ENCODE results near the gene VWC2. TPM values are rescaled to one million over a fixed set of nuclear protein-coding genes. Genes with fewer than 3 reads are reported as not detected.

The VWC2 gene
- total RNA-seq, 1 donor from 2014 or later: 8.0 TPM

DNA sequence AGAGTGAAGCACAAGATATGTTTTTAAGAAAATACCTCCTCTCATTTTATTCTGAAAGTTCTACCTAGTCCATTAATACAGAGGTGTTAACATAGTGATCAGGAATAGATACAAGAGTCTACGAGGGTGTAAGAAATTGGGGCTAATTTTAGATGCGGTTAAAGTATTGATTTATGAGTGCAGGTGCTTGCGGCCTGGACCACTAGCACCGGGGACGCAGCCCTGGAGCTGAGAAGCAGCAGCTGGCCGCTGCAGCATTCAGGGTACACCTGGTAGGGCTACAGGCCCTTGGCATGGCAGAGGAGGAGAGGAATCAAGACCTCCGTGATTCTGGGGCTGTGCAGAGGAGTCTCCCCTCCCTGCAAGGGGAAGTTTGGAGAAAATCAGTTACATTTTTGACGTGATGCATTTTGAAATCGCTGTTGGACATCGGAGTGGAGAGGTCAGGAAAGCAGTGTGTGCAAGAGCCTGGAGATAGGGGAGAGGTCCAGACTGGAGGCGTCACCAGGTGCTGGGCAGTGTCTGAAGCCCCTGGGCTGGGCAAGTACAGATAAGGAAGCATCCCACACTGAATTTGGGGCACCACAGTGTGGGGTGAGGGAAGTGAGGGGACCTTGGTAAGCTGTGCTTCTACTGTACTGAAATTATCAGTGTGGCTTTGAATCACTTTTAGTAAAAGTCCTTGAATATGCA, 112.3 kb downstream of the VWC2 start:
- intact Hi-C loops (cut with DNase I): no loop called here
- no peak for ATAC-seq
- DNase-seq (ENCODE audit: missing footprints): no peak

DNA sequence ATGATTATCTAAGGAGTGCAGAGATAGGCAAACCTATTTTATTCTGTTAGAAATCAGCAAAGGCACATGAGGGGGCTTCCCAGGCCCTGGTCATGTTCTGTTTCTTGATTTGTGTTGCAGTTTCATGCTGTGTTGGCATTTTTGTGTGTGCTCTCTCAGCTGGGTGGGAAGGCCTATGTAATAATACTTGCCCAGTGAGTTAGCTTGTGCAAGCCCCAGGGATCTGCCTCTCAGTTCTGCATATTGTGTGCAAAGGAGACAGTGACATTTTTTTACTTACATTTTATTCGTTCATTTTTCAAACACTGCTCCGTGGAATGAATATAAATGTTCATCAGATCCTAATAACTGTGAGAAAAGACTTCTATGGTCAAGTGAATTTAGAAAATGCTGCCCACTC, 119.0 kb downstream of the VWC2 start:
- ATAC-seq (no peak), DNase-seq (ENCODE audit: missing footprints) (no peak)
- intact Hi-C loops (cut with DNase I): no loop called here

DNA sequence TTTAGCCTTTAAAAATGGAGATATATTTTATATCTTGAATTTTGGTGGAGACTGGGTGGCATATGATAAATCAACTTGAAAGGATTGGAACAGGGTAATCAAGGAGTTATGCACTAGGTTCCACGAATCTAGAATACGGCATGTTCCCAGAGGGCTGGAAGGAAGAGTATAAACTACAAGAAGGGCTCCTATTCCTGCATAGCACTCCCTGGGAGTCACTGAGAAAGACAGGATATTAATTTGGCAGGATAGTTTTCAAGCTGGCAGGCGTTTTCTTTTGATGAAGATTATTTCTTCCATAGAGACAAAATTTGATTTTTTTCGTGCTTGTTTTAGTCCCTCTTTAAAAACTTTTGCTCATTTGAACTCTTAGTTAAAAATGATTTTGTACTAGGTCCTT, 119.7 kb downstream of the VWC2 start:
- intact Hi-C loops (cut with DNase I): no loop called here
- ATAC-seq (no peak), DNase-seq (ENCODE audit: missing footprints) (no peak)

DNA sequence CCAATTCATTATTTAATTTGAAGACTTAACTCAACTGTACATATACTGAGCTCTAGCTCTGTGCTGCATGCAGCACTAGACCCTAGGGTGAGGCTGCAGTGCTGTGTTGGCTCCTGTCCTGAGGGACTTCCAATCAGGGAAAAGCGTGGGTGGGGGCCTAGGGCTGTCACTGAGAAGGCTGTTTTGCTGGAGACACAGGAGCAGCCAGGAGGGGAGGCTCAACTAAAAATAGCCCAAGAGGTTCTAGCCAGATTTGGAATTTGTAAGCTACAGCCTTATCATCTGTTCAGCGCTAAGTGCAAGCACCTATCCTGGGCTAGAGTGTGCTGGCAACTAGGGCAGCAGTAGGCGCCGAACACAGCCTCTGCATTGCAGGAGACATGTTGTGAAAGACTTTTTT, 121.1 kb downstream of the VWC2 start:
- peak; percentile 70 for DNase-seq (ENCODE audit: missing footprints)
- intact Hi-C loops (cut with DNase I): no loop called here
- peak; percentile 95 for ATAC-seq

DNA sequence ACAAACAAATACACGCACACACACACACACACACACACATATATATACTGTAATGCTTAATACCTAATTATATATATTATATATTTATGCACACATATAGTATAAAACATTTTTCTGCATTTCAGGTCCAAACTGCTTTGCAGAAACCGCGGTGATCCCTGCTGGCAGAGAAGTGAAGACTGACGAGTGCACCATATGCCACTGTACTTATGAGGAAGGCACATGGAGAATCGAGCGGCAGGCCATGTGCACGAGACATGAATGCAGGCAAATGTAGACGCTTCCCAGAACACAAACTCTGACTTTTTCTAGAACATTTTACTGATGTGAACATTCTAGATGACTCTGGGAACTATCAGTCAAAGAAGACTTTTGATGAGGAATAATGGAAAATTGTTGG, 138.5 kb downstream of the VWC2 start:
- DNase-seq (ENCODE audit: missing footprints) (no peak), ATAC-seq (no peak)
- intact Hi-C loops (cut with DNase I): no loop called here

DNA sequence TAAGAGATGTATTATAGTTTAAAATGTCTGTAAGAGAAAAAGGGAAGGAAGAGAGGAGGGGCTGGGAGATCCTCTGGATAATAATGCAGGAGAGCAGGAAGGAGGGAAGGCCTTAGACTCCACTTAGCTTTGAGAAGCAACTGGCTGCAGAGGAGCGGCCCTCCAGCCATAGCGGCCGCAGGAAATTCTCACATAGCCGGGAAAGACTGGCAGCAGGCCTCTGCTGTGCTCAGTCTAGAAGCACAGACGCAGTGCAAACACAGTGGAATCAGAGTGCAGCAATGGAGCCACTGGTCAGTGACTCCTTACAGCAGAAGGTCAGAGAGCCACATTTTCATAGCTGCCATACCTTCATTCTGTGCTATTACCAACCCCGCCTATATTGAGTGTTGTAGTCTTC, 153.3 kb downstream of the VWC2 start:
- ATAC-seq (no peak), DNase-seq (ENCODE audit: missing footprints) (no peak)
- intact Hi-C loops (cut with DNase I): no loop called here

DNA sequence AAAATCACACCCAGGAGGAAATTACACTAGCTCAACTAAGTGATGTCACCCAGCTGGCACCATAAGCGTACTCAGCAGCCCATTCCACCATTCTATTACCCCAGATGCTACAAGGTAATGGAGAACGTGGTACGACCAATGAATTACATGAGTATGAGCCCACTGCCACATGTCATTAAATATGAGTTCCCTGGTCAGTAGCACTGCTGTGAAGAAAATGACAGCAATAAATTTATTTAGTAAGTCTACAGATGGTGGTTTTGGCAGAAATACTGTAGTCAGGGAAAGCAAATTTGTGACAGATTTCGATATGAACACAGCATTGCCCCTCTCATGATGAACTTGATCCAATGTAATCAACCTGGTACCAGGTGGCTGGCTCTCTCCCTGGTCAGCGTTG, 154.2 kb downstream of the VWC2 start:
- ATAC-seq (no peak), DNase-seq (ENCODE audit: missing footprints) (no peak)
- intact Hi-C loops (cut with DNase I): no loop called here

DNA sequence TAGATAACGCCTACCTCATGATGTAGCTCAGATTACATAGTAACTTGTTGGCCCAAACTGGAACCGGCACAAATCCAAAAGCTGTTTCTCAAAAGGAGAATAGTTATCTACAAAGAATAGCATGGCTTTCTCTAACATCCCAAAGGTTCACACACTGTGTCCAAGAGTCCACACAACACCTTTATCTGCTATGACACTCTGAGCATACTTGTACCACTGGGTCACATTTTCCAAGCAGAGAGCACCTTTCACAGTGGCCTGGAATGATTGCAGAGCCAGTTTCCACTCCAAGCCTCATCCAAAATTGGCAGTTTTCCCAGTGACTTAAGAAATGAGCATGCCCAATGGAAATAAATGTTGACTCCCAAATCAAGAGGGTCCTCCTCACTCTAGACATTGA, 155.3 kb downstream of the VWC2 start:
- intact Hi-C loops (cut with DNase I): no loop called here
- ATAC-seq (no peak), DNase-seq (ENCODE audit: missing footprints) (no peak)

DNA sequence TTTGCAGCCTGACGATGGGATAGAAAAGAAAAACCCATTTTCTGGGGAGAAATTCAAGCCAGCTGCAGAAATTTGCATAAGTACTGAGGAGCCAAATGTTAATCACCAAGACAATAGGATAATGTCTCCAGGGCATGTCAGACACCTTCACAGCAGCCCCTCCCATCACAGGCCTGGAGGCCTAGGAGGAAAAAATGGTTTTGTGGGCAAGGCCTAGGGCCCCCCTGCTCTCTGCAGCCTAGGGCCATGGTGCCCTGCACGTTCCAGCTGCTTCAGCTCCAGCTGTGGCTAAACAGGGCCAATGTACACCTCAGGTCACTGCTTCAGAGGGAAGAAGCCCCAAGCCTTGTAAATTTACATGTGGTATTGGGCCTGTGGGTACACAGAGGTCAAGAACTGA, 158.2 kb downstream of the VWC2 start:
- intact Hi-C loops (cut with DNase I): no loop called here
- no peak for DNase-seq (ENCODE audit: missing footprints)
- ATAC-seq: no peak

DNA sequence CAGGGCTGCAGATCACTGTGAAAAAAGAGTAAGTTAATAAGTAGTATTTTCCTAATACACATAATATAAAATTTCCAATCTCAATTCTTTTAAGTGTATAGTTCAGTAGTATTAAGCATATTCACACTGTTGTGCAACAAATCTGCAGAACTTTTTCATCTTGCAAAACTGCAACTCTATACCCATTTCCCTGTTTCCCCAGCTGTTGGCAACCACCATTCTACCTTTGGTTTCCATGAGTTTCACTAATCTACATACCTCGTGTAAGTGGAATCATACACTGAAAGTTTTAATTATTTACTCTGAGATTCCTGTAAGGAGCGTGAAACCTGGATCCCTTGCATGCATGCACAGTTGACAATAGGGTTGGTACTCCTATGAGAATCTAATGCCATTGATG, 164.2 kb downstream of the VWC2 start:
- intact Hi-C loops (cut with DNase I): no loop called here
- ATAC-seq: no peak
- DNase-seq (ENCODE audit: missing footprints): no peak
